H1 (cell line): ENCODE data around the gene SPATA33. TPM values are rescaled to one million over a fixed set of nuclear protein-coding genes. Genes with fewer than 3 reads are reported as not detected.

Experiments used
- CBX5 ChIP-seq: fragments of 300-800, 300-1000 bp; sonication (generic); IDR thresholded peaks from 2 replicates; pipeline ENCODE4 v1.7.1; 2016; ENCODE audit warnings: antibody characterized with exemption, low read length, low read depth
- TEAD4 ChIP-seq: IDR thresholded peaks from 2 replicates; pipeline ENCODE4 v1.6.1; 2012; ENCODE audit warnings: low read depth, low read length, inconsistent platforms, mixed read lengths
- polyA plus RNA-seq, 7 experiments: library from polyadenylated mRNA; depleted of rRNA in 3 of 7; stranded (reverse) in 5 of 7; unstranded in 2 of 7; fragments of >200 nt in 5 of 7; fragments of 200-250 nt in 2 of 7; gene quantifications; 1 replicate in 5 of 7; 2 replicates in 1 of 7; 4 replicates in 1 of 7; pipeline versions ENCODE4 v1.2.1 to v1.2.3, GENCODE V29; 2011 to 2013; ENCODE audit warnings: missing spikeins in 2 of 7, mixed read lengths in 2 of 7
- total RNA-seq: library from RNA; stranded (reverse); fragmentation: NEBNext Ultra II Directional; extraction: Animal tissue kit (Norgen Biotek cat#: 25700); gene quantifications from 2 replicates; pipeline ENCODE4 v1.2.1, GENCODE V29; 2021
- TF ChIP-seq, protein P1 (sequence below): fragments of 300-600 bp; sonication (generic); IDR thresholded peaks from 2 replicates; pipeline ENCODE4 v1.7.1; 2012; ENCODE audit warnings: low read length, moderate library complexity, mild to moderate bottlenecking, inconsistent platforms; ENCODE audit not compliant: insufficient replicate concordance
- TF ChIP-seq, protein P2 (sequence below): IDR thresholded peaks from 2 replicates; pipeline ENCODE4 v1.6.1; 2012; ENCODE audit warnings: low read length, inconsistent platforms

Gene SPATA33
- total and polyA plus RNA-seq, 2 of the 8 experiments (the other 6 are each of a cell fraction or from before 2014, with no cell fraction given): 5.4 to 16.9 TPM

DNA sequence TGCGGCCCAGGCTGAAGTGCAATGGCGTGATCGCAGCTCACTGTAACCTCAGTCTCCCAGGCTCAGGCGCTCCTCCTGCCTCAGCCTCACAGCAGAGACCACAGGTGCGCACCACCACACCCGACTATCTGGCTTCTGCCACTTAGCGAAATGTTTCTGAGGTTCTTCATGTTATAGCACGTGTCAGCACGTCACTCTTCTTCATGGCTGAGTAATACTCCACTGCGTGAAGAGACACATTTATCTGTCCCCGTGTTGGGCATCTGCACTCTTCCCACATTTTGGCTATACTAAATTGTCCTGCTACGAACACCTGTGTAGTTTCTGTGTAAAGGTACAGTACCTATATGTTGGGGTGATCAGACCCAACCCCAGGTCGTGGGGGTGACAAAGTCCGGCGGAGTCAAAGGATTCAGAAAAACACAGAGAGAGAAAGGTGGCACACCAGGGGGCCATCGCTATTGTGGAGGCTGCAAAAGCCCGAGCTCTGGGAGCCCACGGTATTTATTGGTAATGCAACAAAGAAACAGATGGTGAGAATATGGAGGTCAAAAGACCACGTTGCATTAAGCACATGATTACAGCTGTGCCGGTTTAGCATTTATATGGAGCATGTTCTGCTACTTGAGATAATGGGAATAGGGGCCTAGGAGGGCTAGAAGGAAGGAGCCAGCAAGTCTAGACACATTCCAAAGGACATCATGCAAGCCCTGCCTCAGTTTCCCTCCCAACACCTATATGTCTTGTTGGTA lies 45.0 kb upstream of the SPATA33 start (continued):
- TF ChIP-seq, protein P1, sequence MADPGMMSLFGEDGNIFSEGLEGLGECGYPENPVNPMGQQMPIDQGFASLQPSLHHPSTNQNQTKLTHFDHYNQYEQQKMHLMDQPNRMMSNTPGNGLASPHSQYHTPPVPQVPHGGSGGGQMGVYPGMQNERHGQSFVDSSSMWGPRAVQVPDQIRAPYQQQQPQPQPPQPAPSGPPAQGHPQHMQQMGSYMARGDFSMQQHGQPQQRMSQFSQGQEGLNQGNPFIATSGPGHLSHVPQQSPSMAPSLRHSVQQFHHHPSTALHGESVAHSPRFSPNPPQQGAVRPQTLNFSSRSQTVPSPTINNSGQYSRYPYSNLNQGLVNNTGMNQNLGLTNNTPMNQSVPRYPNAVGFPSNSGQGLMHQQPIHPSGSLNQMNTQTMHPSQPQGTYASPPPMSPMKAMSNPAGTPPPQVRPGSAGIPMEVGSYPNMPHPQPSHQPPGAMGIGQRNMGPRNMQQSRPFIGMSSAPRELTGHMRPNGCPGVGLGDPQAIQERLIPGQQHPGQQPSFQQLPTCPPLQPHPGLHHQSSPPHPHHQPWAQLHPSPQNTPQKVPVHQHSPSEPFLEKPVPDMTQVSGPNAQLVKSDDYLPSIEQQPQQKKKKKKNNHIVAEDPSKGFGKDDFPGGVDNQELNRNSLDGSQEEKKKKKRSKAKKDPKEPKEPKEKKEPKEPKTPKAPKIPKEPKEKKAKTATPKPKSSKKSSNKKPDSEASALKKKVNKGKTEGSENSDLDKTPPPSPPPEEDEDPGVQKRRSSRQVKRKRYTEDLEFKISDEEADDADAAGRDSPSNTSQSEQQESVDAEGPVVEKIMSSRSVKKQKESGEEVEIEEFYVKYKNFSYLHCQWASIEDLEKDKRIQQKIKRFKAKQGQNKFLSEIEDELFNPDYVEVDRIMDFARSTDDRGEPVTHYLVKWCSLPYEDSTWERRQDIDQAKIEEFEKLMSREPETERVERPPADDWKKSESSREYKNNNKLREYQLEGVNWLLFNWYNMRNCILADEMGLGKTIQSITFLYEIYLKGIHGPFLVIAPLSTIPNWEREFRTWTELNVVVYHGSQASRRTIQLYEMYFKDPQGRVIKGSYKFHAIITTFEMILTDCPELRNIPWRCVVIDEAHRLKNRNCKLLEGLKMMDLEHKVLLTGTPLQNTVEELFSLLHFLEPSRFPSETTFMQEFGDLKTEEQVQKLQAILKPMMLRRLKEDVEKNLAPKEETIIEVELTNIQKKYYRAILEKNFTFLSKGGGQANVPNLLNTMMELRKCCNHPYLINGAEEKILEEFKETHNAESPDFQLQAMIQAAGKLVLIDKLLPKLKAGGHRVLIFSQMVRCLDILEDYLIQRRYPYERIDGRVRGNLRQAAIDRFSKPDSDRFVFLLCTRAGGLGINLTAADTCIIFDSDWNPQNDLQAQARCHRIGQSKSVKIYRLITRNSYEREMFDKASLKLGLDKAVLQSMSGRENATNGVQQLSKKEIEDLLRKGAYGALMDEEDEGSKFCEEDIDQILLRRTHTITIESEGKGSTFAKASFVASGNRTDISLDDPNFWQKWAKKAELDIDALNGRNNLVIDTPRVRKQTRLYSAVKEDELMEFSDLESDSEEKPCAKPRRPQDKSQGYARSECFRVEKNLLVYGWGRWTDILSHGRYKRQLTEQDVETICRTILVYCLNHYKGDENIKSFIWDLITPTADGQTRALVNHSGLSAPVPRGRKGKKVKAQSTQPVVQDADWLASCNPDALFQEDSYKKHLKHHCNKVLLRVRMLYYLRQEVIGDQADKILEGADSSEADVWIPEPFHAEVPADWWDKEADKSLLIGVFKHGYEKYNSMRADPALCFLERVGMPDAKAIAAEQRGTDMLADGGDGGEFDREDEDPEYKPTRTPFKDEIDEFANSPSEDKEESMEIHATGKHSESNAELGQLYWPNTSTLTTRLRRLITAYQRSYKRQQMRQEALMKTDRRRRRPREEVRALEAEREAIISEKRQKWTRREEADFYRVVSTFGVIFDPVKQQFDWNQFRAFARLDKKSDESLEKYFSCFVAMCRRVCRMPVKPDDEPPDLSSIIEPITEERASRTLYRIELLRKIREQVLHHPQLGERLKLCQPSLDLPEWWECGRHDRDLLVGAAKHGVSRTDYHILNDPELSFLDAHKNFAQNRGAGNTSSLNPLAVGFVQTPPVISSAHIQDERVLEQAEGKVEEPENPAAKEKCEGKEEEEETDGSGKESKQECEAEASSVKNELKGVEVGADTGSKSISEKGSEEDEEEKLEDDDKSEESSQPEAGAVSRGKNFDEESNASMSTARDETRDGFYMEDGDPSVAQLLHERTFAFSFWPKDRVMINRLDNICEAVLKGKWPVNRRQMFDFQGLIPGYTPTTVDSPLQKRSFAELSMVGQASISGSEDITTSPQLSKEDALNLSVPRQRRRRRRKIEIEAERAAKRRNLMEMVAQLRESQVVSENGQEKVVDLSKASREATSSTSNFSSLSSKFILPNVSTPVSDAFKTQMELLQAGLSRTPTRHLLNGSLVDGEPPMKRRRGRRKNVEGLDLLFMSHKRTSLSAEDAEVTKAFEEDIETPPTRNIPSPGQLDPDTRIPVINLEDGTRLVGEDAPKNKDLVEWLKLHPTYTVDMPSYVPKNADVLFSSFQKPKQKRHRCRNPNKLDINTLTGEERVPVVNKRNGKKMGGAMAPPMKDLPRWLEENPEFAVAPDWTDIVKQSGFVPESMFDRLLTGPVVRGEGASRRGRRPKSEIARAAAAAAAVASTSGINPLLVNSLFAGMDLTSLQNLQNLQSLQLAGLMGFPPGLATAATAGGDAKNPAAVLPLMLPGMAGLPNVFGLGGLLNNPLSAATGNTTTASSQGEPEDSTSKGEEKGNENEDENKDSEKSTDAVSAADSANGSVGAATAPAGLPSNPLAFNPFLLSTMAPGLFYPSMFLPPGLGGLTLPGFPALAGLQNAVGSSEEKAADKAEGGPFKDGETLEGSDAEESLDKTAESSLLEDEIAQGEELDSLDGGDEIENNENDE: no peak
- TF ChIP-seq, protein P2, sequence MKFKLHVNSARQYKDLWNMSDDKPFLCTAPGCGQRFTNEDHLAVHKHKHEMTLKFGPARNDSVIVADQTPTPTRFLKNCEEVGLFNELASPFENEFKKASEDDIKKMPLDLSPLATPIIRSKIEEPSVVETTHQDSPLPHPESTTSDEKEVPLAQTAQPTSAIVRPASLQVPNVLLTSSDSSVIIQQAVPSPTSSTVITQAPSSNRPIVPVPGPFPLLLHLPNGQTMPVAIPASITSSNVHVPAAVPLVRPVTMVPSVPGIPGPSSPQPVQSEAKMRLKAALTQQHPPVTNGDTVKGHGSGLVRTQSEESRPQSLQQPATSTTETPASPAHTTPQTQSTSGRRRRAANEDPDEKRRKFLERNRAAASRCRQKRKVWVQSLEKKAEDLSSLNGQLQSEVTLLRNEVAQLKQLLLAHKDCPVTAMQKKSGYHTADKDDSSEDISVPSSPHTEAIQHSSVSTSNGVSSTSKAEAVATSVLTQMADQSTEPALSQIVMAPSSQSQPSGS: no peak
- TF ChIP-seq TEAD4 (no peak), CBX5 (no peak)
